B cell (primary cell): ENCODE results near the gene GCN1. TPM values are rescaled to one million over a fixed set of nuclear protein-coding genes. Genes with fewer than 3 reads are reported as not detected.
A peak's percentile ranks its signal among the peaks of the same experiment; 100 is the strongest.

Experiments used
- ATAC-seq: fragments of 200-7000 bp; cut with Tn5 transposase; one replicate; pipeline ENCODE4 v1.10.0; 2021; ENCODE audit warnings: low read depth, mild to moderate bottlenecking, moderate number of reproducible peaks, moderate library complexity
- CTCF ChIA-PET: fragments of 350-600 bp; sonication (Branson Sonifier 250); formaldehyde crosslinking; loops from one replicate; lab custom pipeline; 2021; ENCODE audit warnings: antibody characterized with exemption, inconsistent platforms; lab: Charles Lee
- POLR2A ChIA-PET: fragments of 350-600 bp; sonication (Branson Sonifier 250); formaldehyde crosslinking; loops from one replicate; lab custom pipeline; 2021; ENCODE audit warnings: antibody characterized with exemption; lab: Charles Lee
- DNase-seq: peaks from one replicate; pipeline ENCODE4 v3.0.0; 2013
- H2AFZ ChIP-seq: 2 replicates; pipeline ENCODE4 v1.6.1; 2012; ENCODE audit warnings: mild to moderate bottlenecking, low read depth, low read length; ENCODE audit not compliant: insufficient read depth, poor library complexity, severe bottlenecking
- H3K27ac ChIP-seq, 2 donors: 1 replicate in 1 of 2; 2 replicates in 1 of 2; pipeline ENCODE4 v1.5.1; 2012 to 2013; ENCODE audit warnings: low read length in 2 of 2, mild to moderate bottlenecking in 2 of 2, moderate library complexity in 1 of 2
- H3K27me3 ChIP-seq, 4 experiments: fragments of 200-600 bp in 1 of 4; sonication (generic) in 1 of 4; replicated peaks in 1 of 4; 1 replicate in 2 of 4; 2 replicates in 2 of 4; pipeline versions ENCODE4 v1.6.1 to v1.7.0; 2013 to 2016; ENCODE audit warnings: low read length in 3 of 4, mild to moderate bottlenecking in 2 of 4, mixed read lengths in 1 of 4, moderate library complexity in 1 of 4; ENCODE audit not compliant: insufficient read depth in 4 of 4, control insufficient read depth in 3 of 4; ENCODE audit errors: control extremely low read depth in 1 of 4
- H3K36me3 ChIP-seq, 2 experiments: replicated peaks in 1 of 2; 1 replicate in 1 of 2; 2 replicates in 1 of 2; pipeline versions ENCODE4 v1.6.1 to v1.7.1; 2013; ENCODE audit warnings: low read length in 1 of 2; ENCODE audit not compliant: insufficient read depth in 2 of 2, control insufficient read depth in 1 of 2; ENCODE audit errors: control extremely low read depth in 1 of 2, extremely low read depth in 1 of 2
- H3K4me1 ChIP-seq, 2 donors: fragments of 200-600 bp in 1 of 2; sonication (generic) in 1 of 2; 1 replicate in 1 of 2; 2 replicates in 1 of 2; pipeline versions ENCODE4 v1.5.1 to v1.6.1; 2013 to 2017; ENCODE audit warnings: low read length in 2 of 2; ENCODE audit not compliant: control insufficient read depth in 2 of 2, insufficient read depth in 2 of 2
- H3K4me2 ChIP-seq: replicated peaks from 2 replicates; pipeline ENCODE3; 2012; ENCODE audit warnings: mild to moderate bottlenecking, low read depth, low read length; ENCODE audit not compliant: poor library complexity, severe bottlenecking
- H3K4me3 ChIP-seq, 5 experiments: fragments of 200-600 bp in 1 of 5; sonication (generic) in 1 of 5; 1 replicate in 3 of 5; 2 replicates in 2 of 5; pipeline versions ENCODE4 v1.5.1 to v1.7.0; 2011 to 2016; ENCODE audit warnings: low read length in 4 of 5, mild to moderate bottlenecking in 4 of 5, low read depth in 2 of 5, control low read depth in 1 of 5, moderate library complexity in 1 of 5; ENCODE audit not compliant: insufficient read depth in 1 of 5; ENCODE audit errors: control extremely low read depth in 1 of 5, extremely low read depth in 1 of 5
- H3K79me2 ChIP-seq: fragments of 200-600 bp; sonication (generic); one replicate; pipeline ENCODE4 v1.6.0; 2016; ENCODE audit warnings: low read length; ENCODE audit not compliant: control insufficient read depth, insufficient read depth
- H3K9ac ChIP-seq: fragments of 200-600 bp; sonication (generic); 2 replicates; pipeline ENCODE4 v1.6.1; 2017; ENCODE audit warnings: mild to moderate bottlenecking, low read length, moderate library complexity
- H3K9me3 ChIP-seq, 3 donors: one replicate each; pipeline versions ENCODE4 v1.6.1 to v1.7.1; 2013; ENCODE audit warnings: low read length in 2 of 3; ENCODE audit not compliant: control insufficient read depth in 2 of 3, insufficient read depth in 1 of 3; ENCODE audit errors: control extremely low read depth in 1 of 3
- H4K20me1 ChIP-seq: 2 replicates; pipeline ENCODE4 v1.6.0; 2012; ENCODE audit warnings: mild to moderate bottlenecking, low read length; ENCODE audit not compliant: insufficient read depth, control insufficient read depth, poor library complexity, severe bottlenecking
- H3K27ac Mint-ChIP-seq: one replicate; pipeline ENCODE4 v1.8.0; 2021; ENCODE audit warnings: mixed read lengths
- H3K27me3 Mint-ChIP-seq: one replicate; pipeline ENCODE4 v1.8.0; 2021; ENCODE audit warnings: mixed read lengths
- H3K4me1 Mint-ChIP-seq: one replicate; pipeline ENCODE4 v1.8.0; 2021; ENCODE audit warnings: mixed read lengths
- H3K4me3 Mint-ChIP-seq: one replicate; pipeline ENCODE4 v1.8.0; 2021; ENCODE audit warnings: mixed read lengths
- H3K9me3 Mint-ChIP-seq: one replicate; pipeline ENCODE4 v1.8.0; 2022; ENCODE audit warnings: mixed read lengths; ENCODE audit not compliant: insufficient read depth
- CTCF ChIP-seq: fragments of 200-600 bp; IDR thresholded peaks from one replicate; pipeline ENCODE4 v1.8.0; 2022; ENCODE audit warnings: antibody characterized with exemption, mild to moderate bottlenecking
- EZH2 ChIP-seq: IDR thresholded peaks from 2 replicates; pipeline ENCODE4 v1.6.1; 2012; ENCODE audit warnings: borderline replicate concordance, low read depth, mild to moderate bottlenecking, moderate library complexity, low read length; ENCODE audit not compliant: insufficient read depth, poor library complexity, severe bottlenecking
- WGBS: methylation state at CpG from one replicate; pipeline ENCODE4 v1.1.5; 2013; ENCODE audit warnings: missing lambda C conversion rate; ENCODE audit not compliant: insufficient coverage; 5-methylcytosine and 5-hydroxymethylcytosine counted together
- intact Hi-C: fragments of 100-400 bp; cut with micrococcal nuclease; formaldehyde crosslinking; loops from one replicate; pipeline ENCODE4 v1.10.0; 2022
- polyA plus RNA-seq: library from polyadenylated mRNA; depleted of rRNA; stranded (reverse); fragments of >200 nt; gene quantifications from 2 replicates; pipeline ENCODE4 v1.2.3, GENCODE V29; 2012
- total RNA-seq, 2 donors: library from RNA; stranded (reverse); fragments of 120-200 nt in 1 of 2; gene quantifications; 1 replicate in 1 of 2; 2 replicates in 1 of 2; pipeline versions ENCODE4 v1.2.3 to v1.2.4, GENCODE V29; 2013 to 2022

Gene GCN1
- total and polyA plus RNA-seq, 2 donors (not counting 1 experiment from before 2014, with no cell fraction given): 41.3 to 127 TPM

GRCh38 chr12:120115066-120115465 is 79.4 kb downstream of the GCN1 start:
- DNase-seq: no peak

More at GRCh38 chr12:120115066-120115465, 79.4 kb downstream of the GCN1 start:
- POLR2A ChIA-PET: no interaction called here
- Histone ChIP-seq H3K27me3 (no peaks in the 10 kb centered on the region), H3K9me3 (peaks cover 0 to 3% (median 0%) of the 10 kb centered on the region in 3 donors), H3K9ac (peak overlapping the region; percentile 83), H3K4me3 (peak overlapping the region in 1 of 5 experiments; percentile 89), H3K27ac (no peak overlapping the region), H3K4me2 (peak overlapping the region; percentile 77), H3K79me2 (peaks cover 62% of the 10 kb centered on the region), H3K4me1 (peaks cover 58 to 65% of the 10 kb centered on the region in 2 donors), H3K36me3 (peaks cover 0 to 4% of the 10 kb centered on the region in 2 experiments), H2AFZ (no peak overlapping the region), H4K20me1 (peaks cover 67% of the 10 kb centered on the region)
- Mint-ChIP-seq H3K4me3 (peak overlapping the region; percentile 92), H3K27ac (peak overlapping the region; percentile 88), H3K9me3 (no peaks in the 10 kb centered on the region), H3K4me1 (peaks cover 75% of the 10 kb centered on the region), H3K27me3 (no peaks in the 10 kb centered on the region)
- intact Hi-C loops: loop anchor here (5.0 kb wide), 1 partner anchor 77 kb away; the partner anchor contains the start of gene GCN1
- no peak for ATAC-seq
- 47% methylated on average over 3 of the region's 3 CpGs for WGBS
- CTCF ChIA-PET: interaction anchor here (0.9 to 1.0 kb wide), 2 partner anchors 28 to 86 kb away, joined by 3 to 4 read pairs; partner anchors contain the start of gene RPLP0
- TF ChIP-seq CTCF (no peak), EZH2 (no peak)
